SK-N-SH (cell line): ENCODE results near the gene INO80. TPM values are rescaled to one million over a fixed set of nuclear protein-coding genes. Genes with fewer than 3 reads are reported as not detected.

Source experiments
- CTCF ChIA-PET: fragments of 300-600, 350-600 bp; formaldehyde crosslinking; extraction: SDS; loops from one replicate; lab custom pipeline; 2021; lab: Yijun Ruan, JAX
- POLR2A ChIA-PET: fragments of 350-600 bp; sonication (Branson Sonifier 250); formaldehyde crosslinking; extraction: SDS; loops from one replicate; lab custom pipeline; 2020; ENCODE audit warnings: antibody characterized with exemption, inconsistent platforms; lab: Yijun Ruan, JAX
- DNase-seq: peaks from one replicate; pipeline ENCODE4 v3.0.0; 2012
- H2AFZ ChIP-seq: fragments of 200-600 bp; sonication (generic); 2 replicates; pipeline ENCODE4 v1.8.1; 2016; ENCODE audit warnings: antibody characterized with exemption, mild to moderate bottlenecking, low read depth
- H3F3A ChIP-seq: fragments of 200-600 bp; sonication (generic); replicated peaks from 2 replicates; pipeline ENCODE3; 2016; ENCODE audit warnings: antibody characterized with exemption, mild to moderate bottlenecking; ENCODE audit not compliant: insufficient read depth
- H3K27ac ChIP-seq, 2 experiments: fragments of 200-500 bp in 1 of 2; fragments of 200-600 bp in 1 of 2; sonication (Bioruptor generic) in 1 of 2; sonication (generic), shearing (Covaris generic) in 1 of 2; 2 replicates each; pipeline versions ENCODE4 v1.5.1 to v1.6.1; 2014 to 2016; ENCODE audit warnings: low read depth in 2 of 2, inconsistent platforms in 1 of 2, low read length in 1 of 2, mild to moderate bottlenecking in 1 of 2, mixed read lengths in 1 of 2
- H3K27me3 ChIP-seq: fragments of 200-600 bp; sonication (generic), shearing (Covaris generic); 2 replicates; pipeline ENCODE4 v1.6.1; 2016; ENCODE audit warnings: mixed run types; ENCODE audit not compliant: insufficient read depth
- H3K36me3 ChIP-seq, 2 experiments: fragments of 200-500 bp in 1 of 2; fragments of 200-600 bp in 1 of 2; sonication (Bioruptor generic) in 1 of 2; sonication (generic) in 1 of 2; replicated peaks in 1 of 2; 2 replicates each; pipeline versions ENCODE3 to v1.5.1; 2014 to 2016; ENCODE audit warnings: low read length in 1 of 2, mild to moderate bottlenecking in 1 of 2; ENCODE audit not compliant: insufficient read depth in 2 of 2, control insufficient read depth in 1 of 2
- H3K4me1 ChIP-seq, 2 experiments: fragments of 200-500 bp in 1 of 2; fragments of 200-600 bp in 1 of 2; sonication (Bioruptor generic) in 1 of 2; sonication (generic), shearing (Covaris generic) in 1 of 2; 2 replicates each; pipeline versions ENCODE4 v1.5.1 to v1.6.1; 2014 to 2016; ENCODE audit warnings: low read depth in 1 of 2, low read length in 1 of 2, mixed run types in 1 of 2; ENCODE audit not compliant: insufficient read depth in 2 of 2, control insufficient read depth in 1 of 2
- H3K4me2 ChIP-seq: fragments of 200-600 bp; sonication (generic), shearing (Covaris generic); 2 replicates; pipeline ENCODE4 v1.6.1; 2017; ENCODE audit warnings: mixed run types
- H3K4me3 ChIP-seq, 2 experiments: fragments of 200-500 bp in 1 of 2; fragments of 200-600 bp in 1 of 2; sonication (Bioruptor generic) in 1 of 2; sonication (generic), shearing (Covaris generic) in 1 of 2; 2 replicates each; pipeline versions ENCODE4 v1.5.1 to v1.8.1; 2014 to 2016; ENCODE audit warnings: low read depth in 2 of 2, inconsistent platforms in 1 of 2, low read length in 1 of 2, mild to moderate bottlenecking in 1 of 2, mixed read lengths in 1 of 2, moderate library complexity in 1 of 2
- H3K79me2 ChIP-seq: fragments of 200-600 bp; sonication (generic); 2 replicates; pipeline ENCODE4 v1.8.1; 2017; ENCODE audit warnings: mild to moderate bottlenecking; ENCODE audit not compliant: insufficient read depth
- H3K9ac ChIP-seq: fragments of 200-600 bp; sonication (generic); 2 replicates; pipeline ENCODE4 v1.6.1; 2017; ENCODE audit warnings: mixed run types
- H3K9me2 ChIP-seq: fragments of 200-600 bp; sonication (generic); 2 replicates; pipeline ENCODE4 v1.6.1; 2017; ENCODE audit warnings: mixed run types
- H3K9me3 ChIP-seq: fragments of 200-600 bp; sonication (generic); 2 replicates; pipeline ENCODE4 v1.6.1; 2017; ENCODE audit warnings: mixed run types, mild to moderate bottlenecking, moderate library complexity
- H4K20me1 ChIP-seq: fragments of 200-600 bp; sonication (generic); 2 replicates; pipeline ENCODE4 v1.6.1; 2017; ENCODE audit warnings: mild to moderate bottlenecking, mixed run types; ENCODE audit not compliant: insufficient read depth
- CTCF ChIP-seq: fragments of 200-600 bp; sonication (generic); IDR thresholded peaks from 2 replicates; pipeline ENCODE4 v1.6.1; 2017; ENCODE audit warnings: antibody characterized with exemption, mild to moderate bottlenecking, moderate library complexity
- EZH2phosphoT487 ChIP-seq: fragments of 200-600 bp; sonication (generic); IDR thresholded peaks from 2 replicates; pipeline ENCODE4 v1.6.1; 2017; ENCODE audit warnings: low read depth, mixed run types, mild to moderate bottlenecking, antibody characterized with exemption, moderate library complexity, borderline replicate concordance
- FOSL2 ChIP-seq: IDR thresholded peaks from 2 replicates; pipeline ENCODE4 v1.4.0; 2012; ENCODE audit warnings: low read depth, mild to moderate bottlenecking, moderate library complexity, borderline replicate concordance
- FOXJ3 ChIP-seq: sonication (generic); formaldehyde crosslinking; IDR thresholded peaks from 2 replicates; pipeline ENCODE4 v1.5.1; 2020; ENCODE audit warnings: mild to moderate bottlenecking, missing genetic modification reagents
- IRF3 ChIP-seq: fragments of 150-350 bp; IDR thresholded peaks from 2 replicates; pipeline ENCODE4 v1.6.1; 2016; ENCODE audit warnings: mild to moderate bottlenecking, low read depth, low read length
- MEF2A ChIP-seq: IDR thresholded peaks from 2 replicates; pipeline ENCODE4 v1.4.0; 2012; ENCODE audit warnings: low read depth, borderline replicate concordance
- NFIC ChIP-seq: IDR thresholded peaks from 2 replicates; pipeline ENCODE4 v1.4.0; 2012; ENCODE audit warnings: borderline replicate concordance
- RCOR1 ChIP-seq: fragments of 150-350 bp; IDR thresholded peaks from 2 replicates; pipeline ENCODE4 v1.6.1; 2017; ENCODE audit warnings: antibody characterized with exemption, low read length
- TCF12 ChIP-seq: IDR thresholded peaks from 2 replicates; pipeline ENCODE4 v1.4.0; 2012
- USF2 ChIP-seq: fragments of 150-350 bp; IDR thresholded peaks from 2 replicates; pipeline ENCODE4 v1.6.1; 2017; ENCODE audit warnings: antibody characterized with exemption, low read length, low read depth, borderline replicate concordance
- WGBS: methylation state at CpG from one replicate; pipeline ENCODE4 v1.1.6; 2017; ENCODE audit warnings: low lambda C conversion rate; 5-methylcytosine and 5-hydroxymethylcytosine counted together
- polyA plus RNA-seq, 3 experiments: library from polyadenylated mRNA; depleted of rRNA; stranded (reverse); fragments of >200 nt; gene quantifications; 2 replicates each; pipeline ENCODE4 v1.2.3, GENCODE V29; 2012

INO80 gene
- polyA plus RNA-seq, 1 of the 3 experiments (the other 2 are of a cell fraction) = 4.6 TPM

DNA sequence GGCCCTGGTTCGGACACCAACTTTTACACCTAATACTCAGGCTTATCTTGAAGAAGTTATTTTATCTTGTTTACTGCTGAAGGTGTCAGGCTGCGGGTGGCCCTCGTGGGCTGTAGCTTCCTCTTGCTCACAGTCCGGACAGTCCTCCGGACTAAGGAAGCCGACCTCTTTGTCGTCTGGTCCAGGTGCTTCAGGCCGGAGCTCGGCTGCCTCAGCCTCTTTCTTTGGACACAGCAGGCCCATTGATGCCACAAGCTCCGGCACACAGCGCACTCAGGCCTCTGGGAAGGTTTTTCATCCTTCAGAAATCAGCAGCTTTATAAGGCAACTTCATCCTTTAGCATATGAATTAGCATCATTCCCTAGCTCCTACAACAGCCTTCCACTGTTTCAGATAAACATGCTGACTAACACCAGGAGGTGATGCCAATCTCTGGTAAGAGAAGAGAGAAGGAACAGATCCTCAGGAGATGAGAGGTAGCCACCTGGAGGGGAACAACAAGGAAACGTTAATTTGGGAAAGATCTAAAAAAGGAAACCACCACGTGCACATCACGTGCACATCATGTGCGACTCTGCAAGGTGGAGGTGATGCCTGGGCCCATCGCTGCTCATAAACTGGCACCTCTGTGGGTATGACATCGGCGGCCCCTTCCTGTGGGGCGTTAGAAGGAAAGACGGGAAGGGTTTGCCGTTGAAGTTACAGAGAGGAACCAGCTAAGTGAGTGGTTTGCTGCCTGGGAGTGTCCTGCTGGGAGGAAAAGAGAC is 167.2 kb downstream of the INO80 start:
- no peak overlapping the region for H3K9ac ChIP-seq
- H3K27me3 ChIP-seq = no peaks in the 10 kb centered on the region
- no peak overlapping the region for H2AFZ ChIP-seq
- WGBS = 90% methylated on average over 20 of the region's 21 CpGs
- H3K36me3 ChIP-seq = no peaks in the 10 kb centered on the region
- H3F3A ChIP-seq = no peaks in the 10 kb centered on the region
- H3K27ac ChIP-seq = no peak overlapping the region
- POLR2A ChIA-PET = no interaction called here
- no peak for DNase-seq
- H3K9me3 ChIP-seq = no peaks in the 10 kb centered on the region
- no peaks in the 10 kb centered on the region for H4K20me1 ChIP-seq
- H3K4me2 ChIP-seq = no peak overlapping the region
- no peak overlapping the region for H3K4me3 ChIP-seq
- TF ChIP-seq IRF3 (no peak), TCF12 (no peak), EZH2phosphoT487 (no peak), FOXJ3 (no peak), RCOR1 (no peak), USF2 (no peak)
- H3K9me2 ChIP-seq = no peaks in the 10 kb centered on the region
- peaks cover 5 to 9% of the 10 kb centered on the region in 2 experiments; a peak in 2 of 4 replicates for H3K4me1 ChIP-seq
- CTCF ChIA-PET = interaction anchor here (0.9 to 7.2 kb wide), 5 partner anchors 8 to 73 kb away, joined by 3 to 66 read pairs (median 8); no protein-coding TSS in a partner anchor
- H3K79me2 ChIP-seq = peaks cover 4% of the 10 kb centered on the region; the same call in 1 of the 2 replicates

DNA sequence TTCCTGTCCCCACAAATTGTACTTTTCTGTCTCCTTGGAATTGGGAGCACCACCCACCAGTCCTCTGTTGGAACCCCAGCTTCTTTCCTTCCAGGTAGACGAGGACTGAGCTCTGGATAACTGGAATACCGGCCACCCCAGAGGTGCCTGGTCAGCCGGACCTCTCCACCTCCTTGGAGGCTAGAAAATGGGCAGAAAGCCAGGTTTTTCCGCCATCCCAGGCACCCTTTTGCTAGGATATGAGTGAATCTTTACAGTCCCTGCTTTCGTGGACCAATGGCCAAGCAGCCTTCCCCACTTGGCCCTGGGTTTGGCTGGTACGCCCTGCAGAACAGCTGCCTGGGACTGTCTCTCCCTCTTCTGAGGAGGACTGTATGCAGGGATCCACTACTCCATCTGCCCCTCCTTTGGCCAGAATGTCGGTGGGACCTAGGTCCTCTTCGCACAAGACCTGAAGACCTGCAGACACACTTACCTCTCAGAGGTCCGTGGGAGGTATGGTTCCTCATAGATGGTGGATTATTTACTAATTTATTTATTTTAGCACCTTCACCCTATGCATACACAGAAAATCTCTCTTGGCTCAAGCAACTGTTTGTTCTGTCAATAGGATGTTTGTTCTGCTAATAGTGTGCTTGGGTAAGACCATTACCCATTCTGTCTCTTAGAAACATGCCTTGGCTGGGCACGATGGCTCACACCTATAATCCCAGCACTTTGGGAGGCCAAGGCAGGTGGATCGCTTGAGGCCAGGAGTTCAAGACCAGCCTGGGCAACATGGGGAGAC is 171.4 kb downstream of the INO80 start:
- H3K27ac ChIP-seq = no peak overlapping the region
- peaks cover 7 to 24% of the 10 kb centered on the region in 2 experiments; a peak in 2 of 4 replicates for H3K4me1 ChIP-seq
- ChIA-PET POLR2A (interaction anchor here (1.1 kb wide), 1 partner anchor 8 kb away, joined by 3 read pairs; the partner anchor contains the start of gene CHAC1), CTCF (interaction anchor here (1.1 to 33.6 kb wide), 4 partner anchors 11 to 43 kb away, joined by 3 to 675 read pairs (median 6); partner anchors contain the start of genes DLL4 and VPS18)
- no peak overlapping the region for H3K4me2 ChIP-seq
- peaks cover 16% of the 10 kb centered on the region for H3F3A ChIP-seq
- no peak for DNase-seq
- H3K4me3 ChIP-seq = no peak overlapping the region
- TF ChIP-seq FOSL2 (no peak), RCOR1 (no peak), MEF2A (no peak), CTCF (no peak), NFIC (no peak)
- H4K20me1 ChIP-seq = no peaks in the 10 kb centered on the region
- no peak overlapping the region for H3K9ac ChIP-seq
- WGBS = 92% methylated on average over 11 of the region's 11 CpGs
- H3K9me2 ChIP-seq = no peaks in the 10 kb centered on the region
- H2AFZ ChIP-seq = no peak overlapping the region
- H3K79me2 ChIP-seq = no peaks in the 10 kb centered on the region
- H3K9me3 ChIP-seq = no peaks in the 10 kb centered on the region
- no peaks in the 10 kb centered on the region for H3K36me3 ChIP-seq
- H3K27me3 ChIP-seq = no peaks in the 10 kb centered on the region
